Measurements from ENCODE around the gene TANK.
"Not testable (repeated sequence)": the region's sequence is repeated elsewhere in the genome, so short reads cannot be mapped to it uniquely, and the experiment has no call there.

TANK gene

DNA sequence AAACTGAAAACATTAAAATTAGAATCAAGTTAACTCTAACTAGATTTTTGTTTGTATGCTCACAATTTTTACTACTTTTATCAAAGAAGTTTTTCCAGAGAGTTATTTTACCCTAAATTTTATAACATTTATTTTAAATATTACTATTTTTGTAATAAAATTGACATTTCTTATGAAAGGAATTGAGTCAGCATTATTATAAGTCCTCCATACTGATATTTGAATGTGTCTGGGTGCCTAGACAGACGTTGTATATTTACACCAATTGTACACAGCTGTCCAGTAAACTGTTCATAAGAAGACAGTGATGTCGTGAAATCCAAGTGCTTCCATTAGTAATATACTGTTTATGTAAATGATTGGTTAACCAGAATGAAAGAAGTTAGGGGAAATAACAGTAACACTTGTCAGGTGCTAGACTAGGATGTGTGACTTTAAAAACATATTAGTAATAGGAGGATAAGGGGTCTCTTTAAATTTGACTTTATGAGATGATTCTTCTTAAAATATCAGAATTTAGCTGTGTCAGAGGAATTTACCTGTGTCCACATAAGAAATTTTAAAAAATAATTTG is 73.7 kb downstream of the TANK start:
- DNase-seq: no peak

- DNase-seq: no peak
Measured at GRCh38 chr2:161234627-161235026, 74.4 kb downstream of the TANK start.

DNA sequence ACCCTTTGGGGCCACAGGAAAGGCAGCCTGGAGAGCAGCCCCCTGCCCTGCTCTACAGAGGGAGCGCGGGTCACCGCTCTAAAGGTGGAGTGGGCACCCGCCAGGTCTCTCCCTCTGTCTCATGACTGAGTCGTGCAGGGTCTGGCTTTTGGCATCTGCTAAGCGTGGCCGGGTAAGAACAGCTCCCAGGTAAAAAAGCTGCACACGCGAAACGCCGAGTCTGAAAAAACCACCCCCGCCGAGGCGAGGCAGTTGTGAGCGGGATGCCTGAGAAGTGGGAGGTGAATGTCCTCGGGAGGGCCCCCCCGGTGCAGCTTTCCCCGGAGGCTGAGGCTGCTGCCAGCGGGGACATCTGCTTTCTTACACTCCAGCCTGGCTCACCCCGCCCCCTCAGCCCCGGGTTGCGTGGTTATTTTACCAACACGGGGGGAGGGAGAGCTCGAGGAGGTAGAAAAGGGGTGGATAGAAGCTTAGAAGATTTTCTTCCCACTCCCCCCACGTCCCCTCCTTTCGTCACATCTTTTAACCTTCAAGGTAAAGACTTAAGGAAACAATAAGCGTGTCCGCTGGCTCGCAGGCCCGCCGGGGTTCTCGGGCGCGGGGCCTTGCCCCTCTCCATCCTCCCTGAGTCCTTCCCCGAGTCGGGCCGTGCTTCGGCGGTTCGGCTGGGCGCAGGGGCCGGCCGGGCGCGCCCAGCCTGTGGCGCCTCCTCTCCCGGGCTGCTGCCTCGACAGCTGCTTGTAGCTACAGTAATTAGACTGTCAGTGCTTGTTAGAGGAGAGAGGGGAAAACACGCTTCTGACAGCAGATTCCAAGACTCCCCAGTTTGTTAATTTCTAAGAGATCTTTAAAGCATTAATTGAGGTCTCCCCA is 77.4 kb downstream of the TANK start:
- DNase-seq: no peak

GRCh38 chr2:161238265-161238559 is 78.0 kb downstream of the TANK start:
- DNase-seq: no peak

GRCh38 chr2:161238560-161239325 is 78.5 kb downstream of the TANK start:
- DNase-seq: peak; percentile 10

- no peak for DNase-seq
Measured at GRCh38 chr2:161239326-161240109, 79.3 kb downstream of the TANK start.

GRCh38 chr2:161241894-161242293 is 81.7 kb downstream of the TANK start:
- no peak for DNase-seq

GRCh38 chr2:161243312-161243711 is 83.1 kb downstream of the TANK start:
- DNase-seq: no peak

DNA sequence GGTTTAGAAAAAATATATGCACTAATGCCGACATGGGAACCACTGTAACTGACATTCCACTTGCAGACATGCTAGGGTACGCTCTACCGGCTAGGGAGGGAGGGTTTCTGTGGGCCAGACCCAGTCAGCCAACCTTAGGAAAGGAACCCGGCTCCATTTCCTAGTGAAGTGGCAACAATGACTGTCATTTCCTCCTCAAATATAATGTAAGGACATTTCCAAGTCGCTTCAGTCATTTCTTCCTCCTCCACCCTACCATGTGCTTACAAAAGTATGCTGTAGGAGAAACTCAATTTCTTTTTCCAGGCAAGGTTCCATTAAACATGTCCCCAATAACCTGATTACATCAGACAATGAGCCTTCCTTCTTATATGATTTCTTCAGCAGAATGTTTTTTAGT is 83.7 kb downstream of the TANK start:
- no peak for DNase-seq

- not testable (repeated sequence) for DNase-seq
Measured at GRCh38 chr2:161244387-161245260, 84.4 kb downstream of the TANK start.

GRCh38 chr2:161245261-161245553 is 85.0 kb downstream of the TANK start:
- DNase-seq: no peak

- DNase-seq: no peak
Measured at GRCh38 chr2:161245671-161246070, 85.4 kb downstream of the TANK start.

DNA sequence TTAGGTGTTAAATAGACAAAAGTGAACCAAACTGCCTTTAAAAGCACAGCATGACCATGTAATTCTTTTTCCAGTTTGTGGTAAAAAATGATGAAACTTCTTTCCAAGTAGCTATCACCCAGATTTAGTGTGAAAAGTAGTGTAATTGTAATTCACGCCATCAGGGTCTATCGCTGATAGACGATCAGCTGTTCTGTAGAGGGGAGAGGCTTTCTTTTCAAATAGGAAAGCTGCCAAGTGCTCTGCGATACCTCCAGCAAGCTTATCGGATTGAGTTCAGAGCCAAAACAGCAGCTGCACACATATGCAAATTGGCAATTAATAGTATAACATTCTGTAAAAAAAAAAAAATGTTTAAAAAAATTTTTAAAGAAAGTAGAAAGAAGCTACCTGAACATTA is 86.1 kb downstream of the TANK start:
- no peak for DNase-seq

DNA sequence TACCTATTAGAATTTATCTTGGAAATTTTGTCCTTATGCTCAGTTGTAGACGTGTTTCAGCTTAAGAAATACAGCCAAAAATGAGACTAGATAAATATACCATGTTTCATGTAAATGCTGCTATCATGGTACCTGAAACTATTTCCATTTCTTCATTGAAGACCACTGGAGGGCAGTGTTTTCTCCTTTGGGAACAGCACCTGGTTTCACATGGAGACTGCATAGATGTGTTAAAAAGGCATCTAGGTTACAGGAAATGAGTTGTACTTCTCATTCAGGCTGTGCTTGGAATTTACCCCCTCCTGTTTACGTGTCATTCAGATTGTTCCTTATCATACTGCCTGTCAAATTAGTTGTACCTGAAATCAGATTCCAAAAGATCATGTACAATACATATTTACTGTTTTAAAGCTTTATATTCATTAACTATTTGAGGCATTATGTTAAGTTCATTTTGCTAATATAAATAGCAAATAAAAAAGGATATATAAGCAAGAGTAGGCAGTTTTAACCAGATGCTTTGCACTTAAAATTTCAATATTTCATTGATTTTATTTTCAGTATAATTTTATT is 90.7 kb downstream of the TANK start:
- DNase-seq: peak; percentile 19

DNA sequence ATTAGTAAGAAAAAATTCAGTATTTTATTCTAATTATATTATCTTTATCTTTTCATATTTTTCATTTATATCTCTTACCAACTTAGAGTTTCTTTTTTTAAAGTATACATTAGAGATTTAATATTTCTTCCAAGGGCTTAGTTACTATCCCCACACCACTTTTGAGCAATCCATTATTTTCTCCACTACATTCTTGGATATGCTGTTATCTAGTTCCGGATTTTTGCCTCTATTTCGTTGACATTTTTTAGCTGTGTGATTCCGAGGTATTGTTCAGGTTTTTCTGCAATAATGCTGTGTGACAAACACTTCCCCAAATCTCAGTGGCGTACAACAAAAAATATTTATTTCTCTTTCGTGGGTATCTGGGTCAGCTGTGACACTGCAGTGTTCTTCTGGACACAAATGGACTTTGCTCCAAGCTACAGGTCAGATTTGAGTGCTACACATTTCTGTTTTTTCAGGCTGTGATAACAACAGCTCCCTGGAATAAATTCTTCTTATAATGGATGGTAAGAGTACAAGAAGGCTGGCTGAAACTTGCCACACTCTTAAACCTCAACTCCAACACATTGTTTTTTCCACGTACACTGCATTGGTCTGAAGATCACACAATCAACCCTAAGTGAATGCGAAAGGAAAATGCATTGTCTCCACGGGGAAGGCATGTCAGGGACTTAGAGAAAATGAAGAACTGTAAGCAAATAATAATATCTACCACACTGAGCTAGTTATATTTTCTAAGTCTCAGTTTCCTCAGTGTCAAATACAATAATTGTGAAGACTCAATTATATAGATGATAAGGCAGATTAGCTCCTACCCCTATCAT is 97.1 kb downstream of the TANK start:
- DNase-seq: no peak

- DNase-seq: no peak
Measured at GRCh38 chr2:161265874-161266273, 105.6 kb downstream of the TANK start.

GRCh38 chr2:161269111-161269510 is 108.9 kb downstream of the TANK start:
- no peak for DNase-seq

DNA sequence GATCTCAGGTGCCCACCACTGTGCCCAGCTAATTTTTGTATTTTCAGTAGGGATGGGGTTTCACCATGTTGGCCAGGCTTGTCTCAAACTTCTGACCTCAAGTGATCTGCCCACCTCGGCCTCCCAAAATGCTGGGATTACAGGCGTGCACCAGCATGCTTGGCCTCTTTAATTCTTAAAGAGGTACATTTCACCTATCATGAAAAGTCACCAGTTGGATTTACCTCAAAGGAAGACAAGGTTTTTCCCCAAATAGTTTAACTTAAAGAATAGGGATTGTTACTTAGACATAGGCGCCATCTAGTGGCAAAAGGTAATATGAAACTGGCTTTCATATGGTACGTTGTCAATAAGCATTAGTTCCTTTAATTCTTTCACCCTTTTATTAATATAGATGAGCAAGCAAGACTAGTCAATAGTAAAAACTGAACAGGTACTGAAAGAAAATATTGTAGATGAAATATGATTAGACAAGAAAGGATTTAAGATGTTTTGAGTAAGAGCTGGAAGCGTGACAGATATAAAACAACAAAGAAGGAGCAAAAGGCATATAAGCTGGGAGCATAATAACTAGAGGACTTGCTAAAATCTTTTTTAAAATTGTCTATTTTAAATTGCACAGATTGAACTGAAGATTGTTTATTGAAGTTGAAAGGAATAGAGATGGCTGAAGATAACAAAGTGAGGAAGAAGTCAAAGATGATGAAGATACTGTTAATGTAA is 113.0 kb downstream of the TANK start:
- DNase-seq: peak; percentile 38

GRCh38 chr2:161278564-161279229 is 118.5 kb downstream of the TANK start:
- not testable (repeated sequence) for DNase-seq
